ENCODE results near the gene SRCAP. TPM values are rescaled to one million over a fixed set of nuclear protein-coding genes. Genes with fewer than 3 reads are reported as not detected.

Gene SRCAP
- total RNA-seq, 1 experiment from 2014 or later = 60.7 TPM

DNA sequence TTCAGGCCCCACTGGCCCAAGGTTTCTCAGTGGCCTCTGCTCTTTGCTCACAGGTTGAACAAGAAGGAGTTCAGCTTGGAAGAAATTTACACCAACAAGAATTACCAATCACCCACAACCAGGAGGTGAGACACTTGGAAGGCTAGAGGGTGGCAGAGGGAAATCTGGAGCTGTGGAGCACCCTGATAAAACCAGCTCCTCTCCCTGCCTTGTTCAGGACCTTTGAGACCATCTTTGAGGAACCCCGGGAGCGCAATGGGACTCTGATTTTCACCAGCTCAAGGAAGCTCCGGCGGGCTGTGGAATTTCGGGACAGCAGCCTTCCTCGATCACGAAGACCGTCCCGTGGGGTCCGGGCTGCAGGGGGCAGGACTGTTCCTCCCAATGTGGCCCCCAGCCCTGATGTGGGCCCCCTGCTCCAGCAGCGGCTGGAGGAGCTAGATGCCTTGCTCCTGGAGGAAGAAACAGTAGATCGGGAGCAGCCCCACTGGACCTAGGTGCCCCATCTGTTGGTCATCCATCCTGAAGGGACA lies 43.1 kb upstream of the SRCAP start:
- Mint-ChIP-seq H3K27ac (ENCODE audit: low read depth, unreplicated experiment) (no peak overlapping the region), H3K36me3 (ENCODE audit: insufficient read depth, unreplicated experiment) (peaks cover 62% of the 10 kb centered on the region), H3K9me3 (ENCODE audit: unreplicated experiment) (no peaks in the 10 kb centered on the region), H3K4me1 (ENCODE audit: insufficient read depth, unreplicated experiment) (peaks cover 23% of the 10 kb centered on the region), H3K4me3 (ENCODE audit: unreplicated experiment) (peak overlapping the region; percentile 93), H3K27me3 (ENCODE audit: insufficient read depth, unreplicated experiment) (no peaks in the 10 kb centered on the region)
- BruUV-seq (replicated peaks) = no TSS peak
- TF ChIP-seq CTCF (IDR thresholded peaks at IDR 0.05; ENCODE audit: unreplicated experiment) = no peak
- POLR2A ChIA-PET = interaction anchor here (1.2 kb wide), 2 partner anchors 20 to 40 kb away, joined by 3 to 5 read pairs; no protein-coding TSS in a partner anchor
- DNase-seq (ENCODE audit: unreplicated experiment) = no peak
- intact Hi-C loops (cut with micrococcal nuclease) = no loop called here
- CTCF ChIA-PET = interaction anchor here (0.6 kb wide), 1 partner anchor 24 kb away, joined by 3 read pairs; no protein-coding TSS in a partner anchor

- Mint-ChIP-seq H3K4me3 (ENCODE audit: unreplicated experiment) (peak overlapping the region; percentile 93), H3K9me3 (ENCODE audit: unreplicated experiment) (no peaks in the 10 kb centered on the region), H3K27me3 (ENCODE audit: insufficient read depth, unreplicated experiment) (no peaks in the 10 kb centered on the region), H3K36me3 (ENCODE audit: insufficient read depth, unreplicated experiment) (peaks cover 63% of the 10 kb centered on the region), H3K27ac (ENCODE audit: low read depth, unreplicated experiment) (no peak overlapping the region), H3K4me1 (ENCODE audit: insufficient read depth, unreplicated experiment) (peaks cover 28% of the 10 kb centered on the region)
- no peak for TF ChIP-seq CTCF (IDR thresholded peaks at IDR 0.05; ENCODE audit: unreplicated experiment)
- POLR2A ChIA-PET = interaction anchor here (0.8 to 1.2 kb wide), 3 partner anchors 20 to 40 kb away, joined by 3 to 5 read pairs (median 3); no protein-coding TSS in a partner anchor
- BruUV-seq (replicated peaks) = no TSS peak
- DNase-seq (ENCODE audit: unreplicated experiment) = no peak
- CTCF ChIA-PET = interaction anchor here (0.6 to 1.3 kb wide), 3 partner anchors 25 to 128 kb away, joined by 3 to 4 read pairs (median 3); no protein-coding TSS in a partner anchor
- intact Hi-C loops (cut with micrococcal nuclease) = no loop called here
These were observed 42.6 kb upstream of the SRCAP start for GRCh38 chr16:30656388-30656787.

GRCh38 chr16:30656974-30657865 lies 41.8 kb upstream of the SRCAP start:
- Mint-ChIP-seq H3K27ac (ENCODE audit: low read depth, unreplicated experiment) (peak overlapping the region; percentile 100), H3K36me3 (ENCODE audit: insufficient read depth, unreplicated experiment) (peaks cover 69% of the 10 kb centered on the region), H3K4me3 (ENCODE audit: unreplicated experiment) (peak overlapping the region; percentile 93), H3K27me3 (ENCODE audit: insufficient read depth, unreplicated experiment) (no peaks in the 10 kb centered on the region), H3K4me1 (ENCODE audit: insufficient read depth, unreplicated experiment) (peaks cover 27% of the 10 kb centered on the region), H3K9me3 (ENCODE audit: unreplicated experiment) (no peaks in the 10 kb centered on the region)
- BruUV-seq (replicated peaks) = no TSS peak
- ChIA-PET POLR2A (interaction anchor here (0.8 to 3.9 kb wide), 2 partner anchors 11 to 21 kb away, joined by 3 to 13 read pairs; no protein-coding TSS in a partner anchor), CTCF (interaction anchor here (0.7 to 1.3 kb wide), 6 partner anchors 11 to 801 kb away, joined by 3 to 5 read pairs (median 4); no protein-coding TSS in a partner anchor)
- no peak for TF ChIP-seq CTCF (IDR thresholded peaks at IDR 0.05; ENCODE audit: unreplicated experiment)
- intact Hi-C loops (cut with micrococcal nuclease) = no loop called here
- no peak for DNase-seq (ENCODE audit: unreplicated experiment)
